Hindlimb muscle (tissue), 1 donor: Measurements from ENCODE around the gene ZEB2. TPM values are rescaled to one million over a fixed set of nuclear protein-coding genes. Genes with fewer than 3 reads are reported as not detected.
"Not testable (repeated sequence)": the region's sequence is repeated elsewhere in the genome, so short reads cannot be mapped to it uniquely, and the experiment has no call there.

Source experiments
- DNase-seq: peaks from one replicate; pipeline ENCODE4 v3.0.0-alpha.2; 2013
- polyA plus RNA-seq: library from polyadenylated mRNA; unstranded; fragments of 120-200 nt; gene quantifications from one replicate; pipeline ENCODE4 v1.2.1, GENCODE V29; 2013; ENCODE audit not compliant: insufficient read length

The ZEB2 gene
- polyA plus RNA-seq, 1 donor = 132 TPM

DNA sequence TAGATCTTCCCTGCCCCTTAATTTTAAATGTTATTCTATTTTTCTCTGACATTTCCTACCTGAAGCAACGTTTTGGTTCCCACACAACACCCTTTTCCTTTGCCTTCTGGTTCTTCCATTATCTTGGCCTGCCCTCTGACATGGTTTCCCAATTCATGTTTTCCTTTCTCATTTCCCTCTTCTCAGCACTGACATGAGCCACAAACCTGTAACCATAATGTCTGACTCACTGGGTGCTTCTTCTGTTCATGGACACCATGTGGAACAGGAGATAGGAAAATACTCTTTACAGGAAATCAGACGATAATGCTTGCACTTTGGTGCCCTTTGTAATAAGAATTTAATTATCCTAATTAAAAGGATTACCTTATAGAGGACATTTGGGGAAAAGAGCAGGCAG, 142.0 kb downstream of the ZEB2 start:
- DNase-seq = no peak

DNA sequence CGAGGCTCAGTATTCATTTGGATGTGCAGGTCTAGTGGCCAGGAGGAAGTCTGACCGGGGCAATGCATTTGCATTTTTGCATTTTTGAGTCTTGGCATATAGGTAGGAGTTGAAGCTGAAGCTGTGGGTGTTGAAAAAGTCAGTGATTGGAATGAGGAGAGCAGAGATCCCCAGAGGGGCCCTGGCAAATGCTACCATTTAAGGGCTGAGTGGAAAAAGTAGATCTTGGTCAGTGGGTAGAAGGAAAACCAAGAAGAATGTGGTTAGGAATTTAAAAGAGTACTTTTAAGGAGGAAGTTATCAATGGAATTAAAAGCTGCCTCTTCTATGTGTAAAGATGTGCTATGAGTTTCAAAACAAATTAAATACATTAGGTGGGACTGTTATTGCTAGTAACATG, 143.0 kb downstream of the ZEB2 start:
- no peak for DNase-seq

DNA sequence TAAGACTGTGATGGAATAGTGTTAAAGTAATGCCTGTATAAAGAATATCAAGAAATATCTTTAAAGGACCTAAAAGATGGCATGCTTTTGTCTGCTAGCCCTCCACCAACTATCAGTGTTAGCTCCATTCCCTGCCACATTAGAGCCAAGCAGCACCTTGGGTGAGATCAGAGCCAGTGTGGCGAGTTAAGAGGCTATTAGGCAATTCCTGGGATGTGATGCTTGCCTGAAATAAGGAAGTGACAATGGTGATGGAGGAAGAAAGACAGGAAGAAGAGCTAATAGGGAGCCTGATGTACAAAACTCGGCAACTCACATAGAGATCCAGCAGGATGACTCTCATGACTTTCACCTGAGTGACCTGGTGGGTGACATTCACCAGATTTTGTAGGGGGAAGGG, 143.5 kb downstream of the ZEB2 start:
- DNase-seq = no peak

DNA sequence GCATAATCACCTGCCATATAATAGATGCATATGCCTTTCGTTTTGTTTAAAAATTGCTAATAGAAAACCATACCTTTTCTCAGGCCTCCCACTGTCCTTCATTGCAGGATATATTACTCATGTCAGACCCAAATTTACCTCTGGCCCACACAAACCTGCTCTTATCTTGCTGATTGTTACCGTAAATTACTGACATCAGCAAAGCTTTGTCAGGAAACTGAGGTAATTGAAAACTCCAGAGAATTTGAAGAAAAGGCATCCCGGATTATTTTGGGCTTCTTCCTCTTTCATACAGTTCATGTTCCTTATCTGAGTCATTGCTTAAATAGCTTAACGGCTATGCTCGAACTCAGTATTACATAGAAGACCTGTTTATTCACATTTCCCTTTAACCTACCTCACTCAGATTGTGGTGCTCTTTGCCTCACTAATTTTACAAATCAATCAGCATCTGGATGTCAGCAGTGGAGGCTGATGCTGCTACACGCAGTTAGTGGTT, 145.7 kb downstream of the ZEB2 start:
- DNase-seq = no peak

DNA sequence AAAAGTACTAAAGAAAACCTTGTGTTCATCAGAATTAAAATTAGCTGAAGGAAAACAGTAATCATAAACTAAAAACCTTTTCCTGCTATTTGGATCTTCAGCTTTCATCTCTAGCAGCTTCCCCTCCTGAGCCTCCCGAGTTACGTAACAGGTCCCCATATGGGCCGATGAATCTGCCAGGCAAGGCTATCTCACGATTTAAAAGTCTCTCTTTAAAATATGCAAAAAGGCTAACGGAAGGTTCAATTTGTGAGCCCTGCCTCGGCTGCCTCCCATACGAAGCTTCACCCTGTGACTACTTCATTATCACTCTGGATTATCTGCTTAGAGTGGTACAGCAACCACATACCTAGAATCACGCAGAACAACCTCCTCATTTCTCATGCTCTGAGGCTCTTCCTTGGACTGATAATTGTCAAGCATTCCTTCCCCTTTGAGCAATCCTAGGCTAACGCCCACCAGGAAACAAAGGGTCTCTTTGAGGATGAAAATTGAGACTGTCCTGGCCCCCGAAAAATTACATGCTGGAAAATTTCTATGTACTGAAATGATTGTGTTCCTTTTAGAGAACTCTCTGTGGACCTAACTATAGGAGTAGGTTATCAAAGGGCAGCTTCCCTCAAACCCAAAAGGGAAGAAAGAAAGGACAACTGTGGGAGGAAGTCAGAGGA, 147.4 kb downstream of the ZEB2 start:
- no peak for DNase-seq

DNA sequence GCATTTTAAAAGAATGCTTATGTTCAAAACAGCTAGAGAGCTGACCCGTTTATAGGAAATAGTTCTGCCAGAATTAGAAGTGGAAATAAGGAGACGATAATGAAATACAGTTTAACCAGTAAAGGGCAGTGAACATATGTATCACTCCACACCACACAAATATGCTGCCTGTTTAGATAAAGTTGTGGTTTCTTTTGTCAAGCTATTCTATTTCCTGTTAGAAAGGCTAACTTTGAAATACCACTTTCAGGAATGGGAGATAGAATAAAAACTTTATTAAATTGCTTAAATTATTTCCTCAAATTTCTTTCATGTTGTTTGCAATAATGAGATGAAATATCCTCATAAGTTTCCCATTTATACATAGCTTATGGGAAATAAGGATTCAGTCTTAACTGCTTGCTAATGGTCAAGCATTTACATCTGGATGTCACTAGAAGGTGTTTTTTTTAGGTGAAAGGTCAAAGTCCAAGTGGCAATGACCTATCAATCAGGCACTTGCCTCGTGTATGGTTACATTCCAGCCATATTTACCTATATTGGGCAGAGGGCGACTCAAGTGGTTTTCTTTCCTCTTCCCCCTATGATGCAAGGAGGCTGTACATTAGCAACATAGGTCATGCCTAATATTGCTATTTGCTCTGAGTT, 148.9 kb downstream of the ZEB2 start:
- no peak for DNase-seq

DNA sequence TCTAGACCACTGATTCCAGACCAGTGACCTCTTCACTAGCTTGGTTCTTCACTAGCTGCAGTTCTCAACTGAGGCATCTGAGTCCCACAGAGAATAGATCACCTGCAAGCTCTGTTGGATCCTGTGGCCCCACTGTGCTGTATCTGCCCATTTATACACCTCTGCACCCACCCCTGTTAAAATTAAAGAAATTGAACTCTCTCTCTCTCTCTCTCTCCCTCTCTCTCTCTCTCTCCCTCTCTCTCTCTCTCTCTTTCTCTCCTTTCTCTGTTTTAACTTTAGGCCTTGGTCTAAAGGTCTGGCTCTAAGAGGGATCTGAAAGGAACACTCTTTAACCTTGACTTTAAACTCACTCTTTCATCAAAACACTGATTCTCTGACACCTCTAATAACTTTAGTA, 150.5 kb downstream of the ZEB2 start:
- no peak for DNase-seq

DNA sequence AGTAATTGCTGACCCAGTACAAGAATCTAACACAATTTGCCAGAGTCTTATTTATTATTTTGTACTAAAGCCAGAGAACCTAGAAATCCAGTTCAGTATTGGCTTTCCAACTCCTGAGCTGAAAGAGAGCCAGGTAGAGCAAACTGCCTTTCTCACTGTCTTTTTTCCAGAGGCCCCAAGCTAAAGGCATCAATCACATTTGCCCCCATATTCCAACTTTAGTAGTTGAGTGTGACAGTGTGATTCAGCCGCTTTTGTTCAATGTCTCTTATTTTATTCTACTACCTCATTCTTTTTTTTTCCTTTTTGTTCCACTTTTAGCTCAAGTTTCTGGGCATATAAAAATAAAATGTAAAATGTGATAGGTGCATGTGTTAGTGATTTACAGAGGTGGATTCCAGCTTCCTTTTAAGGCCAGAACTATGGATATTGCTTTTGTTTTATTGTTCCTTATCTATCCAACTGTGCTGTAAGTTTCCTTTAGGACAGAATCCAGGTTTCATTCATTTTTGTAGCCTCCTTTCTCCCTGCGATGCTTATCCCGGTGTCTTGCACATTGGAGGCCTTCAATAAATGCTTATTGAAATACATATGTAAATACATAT, 153.0 kb downstream of the ZEB2 start:
- DNase-seq = peak; percentile 38

DNA sequence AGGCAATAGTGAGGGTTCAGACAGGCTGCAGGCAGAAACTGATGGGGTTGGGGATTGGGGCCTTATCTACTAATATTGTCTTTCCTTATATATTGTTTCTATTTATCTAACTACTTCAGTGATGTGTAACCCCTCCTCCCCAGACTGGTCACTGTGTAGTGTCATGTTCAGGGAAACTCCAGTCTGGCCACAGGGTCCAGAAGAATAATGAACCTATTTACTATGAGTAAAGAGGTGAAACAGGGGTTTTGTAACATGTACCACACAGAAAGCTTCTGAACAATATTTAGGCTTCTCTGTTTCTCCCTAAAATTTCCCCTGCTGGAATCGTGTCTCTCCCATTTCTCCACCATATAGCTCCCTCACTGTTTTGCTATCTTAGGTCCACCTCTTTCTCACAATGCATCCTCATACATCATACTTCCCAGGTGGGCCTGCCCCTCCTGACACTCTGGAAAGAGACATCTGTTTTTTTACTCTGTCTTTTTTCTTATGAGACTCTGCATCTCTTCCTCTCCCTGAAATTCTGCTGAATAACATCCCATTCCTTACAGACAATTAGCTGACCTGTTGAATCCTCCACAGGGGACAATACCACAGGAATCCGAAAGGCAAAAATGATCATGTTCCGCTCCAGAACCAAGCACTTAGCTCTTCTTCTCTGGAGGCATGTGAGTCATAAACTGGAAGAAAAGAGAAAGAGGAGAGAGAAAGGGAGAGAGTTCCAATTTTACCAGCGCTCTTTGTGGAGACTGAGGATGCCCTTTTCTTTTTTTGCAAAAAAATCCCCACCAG, 154.8 kb downstream of the ZEB2 start:
- DNase-seq = no peak

DNA sequence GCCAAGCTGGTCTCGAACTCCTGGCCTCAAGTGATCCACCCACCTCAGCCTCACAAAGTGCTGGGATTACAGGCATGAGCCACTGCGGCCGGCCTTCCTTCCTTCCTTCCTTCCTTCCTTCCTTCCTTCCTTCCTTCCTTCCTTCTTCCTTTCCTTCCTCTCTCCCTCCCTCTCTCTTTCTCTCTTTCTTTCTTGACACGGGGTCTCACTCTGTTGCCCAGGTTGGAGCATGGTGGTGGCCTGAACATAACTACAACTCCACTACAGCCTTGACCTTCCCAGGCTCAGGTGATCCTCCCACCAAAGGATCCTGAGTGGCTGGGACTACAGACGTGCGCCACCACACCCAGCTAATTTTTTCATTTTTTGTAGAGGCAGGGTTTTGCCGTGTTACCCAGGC, 155.7 kb downstream of the ZEB2 start:
- not testable (repeated sequence) for DNase-seq

DNA sequence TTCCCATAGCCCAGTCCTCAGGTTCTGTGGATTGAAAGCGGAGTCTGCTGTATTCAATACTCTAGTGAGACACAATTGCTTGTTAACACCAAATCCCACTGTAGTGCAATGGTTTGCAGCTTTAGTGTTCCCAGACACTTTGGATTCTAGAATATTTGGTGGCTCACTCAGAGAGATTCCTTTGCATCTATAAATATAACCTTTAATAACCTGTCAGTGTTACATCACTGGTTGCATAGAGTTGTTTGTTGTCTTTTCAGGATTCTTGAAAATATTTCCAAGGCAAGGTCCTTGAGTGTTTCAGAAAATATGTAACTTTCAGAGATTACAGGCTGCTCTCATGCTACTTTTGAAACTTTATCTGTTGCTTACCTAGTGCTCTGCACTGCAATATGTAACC, 157.5 kb downstream of the ZEB2 start:
- DNase-seq = no peak

DNA sequence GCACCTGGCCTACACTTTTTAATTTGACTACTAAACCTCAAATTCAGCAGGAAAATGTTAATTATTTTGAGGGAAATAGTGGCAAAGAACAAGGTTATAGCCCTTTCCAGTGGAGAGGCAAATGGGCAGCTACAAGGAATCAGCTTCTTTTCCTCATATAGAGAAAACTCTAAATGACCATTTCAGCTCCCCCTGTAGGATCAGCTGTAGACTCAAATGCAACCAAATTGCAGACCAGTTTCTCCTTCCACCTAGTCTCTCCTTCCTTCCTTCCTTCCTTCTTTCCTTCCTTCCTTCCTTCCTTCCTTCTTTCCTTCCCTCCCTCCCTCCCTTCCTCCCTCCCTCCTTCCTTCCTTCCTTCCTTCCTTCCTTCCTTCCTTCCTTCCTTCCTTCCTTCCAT, 158.2 kb downstream of the ZEB2 start:
- no peak for DNase-seq

DNA sequence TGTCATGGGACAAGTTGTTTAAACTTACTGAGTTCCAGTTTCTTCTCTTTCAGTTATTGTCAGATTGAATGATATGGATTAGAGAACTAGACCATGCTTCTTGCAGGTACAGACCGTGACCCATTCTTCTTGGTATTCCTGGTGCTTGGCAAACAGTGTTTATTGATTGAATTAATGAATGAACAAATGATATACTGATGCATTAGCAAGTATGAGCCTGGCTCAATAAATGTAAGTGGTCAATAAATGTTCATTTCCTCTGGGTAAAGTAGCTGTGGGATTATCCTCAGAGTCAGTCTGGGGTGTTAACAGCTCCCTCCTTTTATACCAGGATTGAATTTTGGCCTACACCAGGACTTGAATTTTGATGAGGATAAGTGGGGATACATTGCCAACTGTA, 160.2 kb downstream of the ZEB2 start:
- no peak for DNase-seq

DNA sequence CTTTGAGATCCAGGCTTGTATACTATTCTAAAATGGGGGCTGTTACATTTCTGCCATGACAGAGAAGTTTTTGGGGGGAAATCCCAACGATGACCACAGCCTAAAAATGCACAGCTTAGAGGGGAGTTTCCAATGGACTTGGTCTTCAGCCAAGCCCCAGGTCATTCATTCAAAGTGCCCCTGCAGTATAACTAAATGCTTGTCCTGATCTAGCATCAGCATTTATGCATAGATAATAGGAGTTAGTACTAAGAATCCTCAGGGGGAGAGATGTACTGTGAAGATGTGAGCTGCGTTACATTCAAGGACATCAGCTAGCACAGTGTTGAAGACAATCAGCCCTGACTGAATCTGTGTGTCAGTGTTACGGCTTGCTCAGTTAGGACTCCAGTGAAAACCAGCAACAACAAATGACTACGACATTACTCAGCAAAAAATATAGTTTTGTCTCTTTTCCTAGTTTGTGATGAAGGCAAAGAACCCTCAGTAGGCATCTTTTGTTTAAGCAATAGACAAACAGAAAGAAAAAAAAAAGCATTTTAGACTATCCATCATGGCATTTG, 160.9 kb downstream of the ZEB2 start:
- DNase-seq = no peak

DNA sequence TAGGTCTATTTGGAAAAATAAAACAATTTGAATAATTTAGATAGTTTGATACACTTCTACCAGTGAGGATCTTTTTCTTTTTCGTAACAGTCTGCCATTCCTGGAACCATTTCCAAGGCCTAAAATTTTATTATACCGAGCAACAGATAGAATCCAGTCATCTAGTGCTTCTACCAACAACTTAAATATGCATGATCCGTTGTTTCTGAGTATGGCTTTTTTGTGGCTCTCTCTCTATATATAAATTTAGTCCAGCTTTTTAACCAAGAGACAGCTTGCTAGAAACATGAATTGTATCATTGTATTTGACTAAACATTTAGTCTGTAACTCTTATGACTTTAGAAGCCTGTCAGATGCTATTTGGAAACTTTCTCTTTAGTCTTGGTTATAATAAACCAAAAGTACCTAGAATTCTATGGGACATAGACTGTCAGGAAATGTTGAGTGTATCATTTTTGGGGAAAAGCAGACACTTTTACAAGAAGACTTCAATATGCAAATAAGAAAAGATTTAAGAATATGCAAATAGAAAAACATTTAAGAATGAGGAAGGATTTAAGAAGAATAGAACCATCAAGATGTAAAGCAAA, 161.4 kb downstream of the ZEB2 start:
- DNase-seq = no peak

DNA sequence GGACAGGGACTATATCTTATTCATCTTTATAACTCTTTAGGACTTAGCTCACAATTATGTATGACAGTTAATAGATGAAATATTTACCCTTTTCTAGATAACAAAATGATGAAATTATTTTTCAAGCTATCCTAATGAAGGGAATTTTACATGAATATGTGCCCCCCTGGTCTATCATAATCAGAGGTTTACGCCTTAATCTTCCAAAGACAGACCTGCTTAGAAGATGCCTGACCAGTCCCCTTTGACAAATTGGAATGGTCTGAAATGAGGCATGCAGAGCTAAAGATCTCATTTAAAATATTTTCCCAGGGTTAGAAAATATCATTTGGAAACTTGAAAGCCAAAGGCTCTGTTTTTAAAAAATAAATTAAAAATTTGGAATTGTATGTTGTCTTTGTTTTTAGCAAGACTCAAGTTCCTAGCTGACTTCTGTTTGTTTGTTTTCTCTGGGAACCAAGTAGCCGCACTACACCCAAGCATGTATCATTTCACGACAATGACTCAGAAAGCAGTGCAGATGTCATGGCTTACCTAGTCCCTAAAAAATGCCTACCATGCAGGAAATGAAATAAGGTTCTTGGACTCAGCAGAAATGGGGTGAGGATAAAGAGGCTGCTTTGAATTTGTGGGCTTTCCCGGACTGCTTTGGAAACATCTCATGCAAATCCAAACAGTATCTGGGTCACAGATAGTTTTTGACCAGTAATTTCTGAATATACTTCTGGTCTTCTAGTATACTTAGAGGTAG, 162.1 kb downstream of the ZEB2 start:
- no peak for DNase-seq

DNA sequence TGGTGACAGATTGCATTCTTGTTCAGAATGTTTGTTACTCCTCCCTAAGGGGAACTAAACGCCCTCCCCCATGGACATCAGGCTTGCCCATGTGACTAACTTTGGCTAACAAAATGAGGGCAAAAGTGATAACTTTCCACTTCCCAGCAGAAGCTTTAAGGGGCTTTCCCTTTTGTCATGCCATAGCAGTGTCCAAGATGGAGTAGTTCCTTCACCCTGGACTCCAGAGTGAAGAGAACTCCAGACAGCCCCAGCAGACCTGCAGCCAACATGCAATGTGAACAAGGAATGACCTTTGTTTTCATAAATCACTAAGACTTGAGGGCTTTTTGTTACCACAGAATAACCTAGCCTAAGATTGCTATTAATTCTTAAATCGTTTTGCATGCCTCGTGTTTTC, 163.5 kb downstream of the ZEB2 start:
- no peak for DNase-seq

DNA sequence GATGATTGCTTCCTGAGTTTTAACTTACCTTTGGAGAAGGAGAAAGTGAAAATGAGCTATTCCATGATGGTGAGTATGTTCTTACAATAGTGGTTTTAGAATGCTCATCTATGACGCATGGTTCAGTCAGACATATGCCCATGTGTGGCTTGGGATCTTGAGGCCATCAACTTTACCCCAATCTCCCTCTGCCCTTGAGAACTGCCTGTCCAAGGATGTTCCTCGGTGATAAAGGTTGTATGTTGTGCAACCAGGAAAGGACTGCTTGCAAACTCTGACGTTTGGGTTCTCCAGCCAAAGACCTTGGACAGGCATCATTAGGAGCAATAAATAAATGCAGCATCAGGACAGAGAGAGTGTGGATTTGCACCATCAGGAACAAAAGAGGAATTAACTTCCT, 165.0 kb downstream of the ZEB2 start:
- no peak for DNase-seq

DNA sequence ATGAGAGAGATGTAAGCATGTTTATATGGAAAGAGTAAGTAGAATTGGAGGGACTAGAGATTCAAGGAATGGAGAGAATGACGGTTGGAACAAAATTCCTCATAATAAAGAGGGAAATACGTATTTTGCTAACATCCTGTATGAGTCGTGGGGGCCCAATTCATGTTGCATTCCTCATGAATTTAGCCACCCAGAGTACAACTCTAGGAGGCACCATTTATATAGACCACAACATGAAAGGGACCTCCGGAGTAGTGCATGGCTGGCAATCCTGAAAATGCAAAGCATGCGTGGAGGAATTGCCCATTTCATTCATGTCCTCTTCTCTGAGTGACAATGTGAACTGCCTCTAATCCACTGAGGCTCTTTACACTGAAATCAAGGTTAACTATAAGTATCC, 168.2 kb downstream of the ZEB2 start:
- DNase-seq = no peak

DNA sequence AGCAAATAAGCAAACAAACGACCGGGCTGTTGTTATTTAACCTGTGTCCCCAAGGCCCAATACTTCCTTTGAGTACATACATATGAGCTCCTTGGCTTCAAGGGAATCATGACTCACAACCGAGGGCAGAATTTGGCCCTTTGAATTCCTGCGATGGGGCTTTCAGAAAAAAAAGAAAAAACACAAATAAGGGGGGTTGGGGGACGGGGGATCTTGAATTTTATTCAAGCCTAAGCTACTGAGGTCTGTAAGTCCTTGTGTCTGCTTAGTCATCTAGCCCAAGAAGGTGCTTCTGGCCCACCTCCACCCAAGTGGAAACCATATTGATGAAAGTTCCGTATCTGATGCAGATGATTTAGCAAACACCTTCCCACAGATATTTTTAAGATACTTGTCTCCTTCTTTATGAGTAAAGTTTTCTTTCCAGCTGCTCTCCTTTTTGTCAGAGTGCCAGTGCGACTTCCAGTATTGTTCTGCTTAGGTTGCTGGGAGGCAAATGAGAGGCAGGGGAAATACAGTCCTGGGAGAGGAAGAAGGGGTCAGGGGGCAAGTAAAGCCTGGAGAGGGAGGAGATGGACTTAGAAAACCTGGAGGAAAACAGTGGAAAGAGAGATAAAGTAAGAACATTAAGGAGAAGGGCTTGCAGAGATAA, 169.6 kb downstream of the ZEB2 start:
- no peak for DNase-seq

DNA sequence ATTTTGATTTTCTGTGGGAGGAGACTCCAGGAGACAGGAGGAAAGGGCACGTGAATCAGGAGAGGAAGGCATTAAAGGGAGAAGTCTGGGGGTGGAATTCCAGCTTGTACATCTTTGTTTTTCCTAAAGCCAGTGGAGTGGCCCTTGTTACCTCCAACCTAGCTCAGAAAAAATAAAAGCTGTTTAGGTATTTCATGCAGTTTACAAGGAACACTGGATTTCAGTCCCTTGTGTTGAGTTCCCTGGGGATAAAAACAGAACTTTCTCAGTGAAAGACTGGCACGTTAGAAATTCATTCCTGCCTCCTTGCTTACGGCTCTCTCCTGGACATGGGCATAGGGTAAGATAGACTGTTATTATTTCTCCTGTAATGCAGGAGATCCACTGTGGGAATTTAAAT, 170.2 kb downstream of the ZEB2 start:
- no peak for DNase-seq
